Transverse colon (tissue), 4 donors: ENCODE measurements around the gene TMEM209.

ENCODE experiments used
- POLR2AphosphoS5 ChIP-seq, 3 donors: sonication (generic); formaldehyde crosslinking; IDR thresholded peaks; one replicate each; pipeline ENCODE4 v1.6.1; 2016; ENCODE audit warnings: antibody characterized with exemption in 3 of 3
- TF ChIP-seq, protein P1 (sequence below), 5 experiments: fragments of 200-600 bp in 3 of 5; fragments of 450-650 bp in 2 of 5; sonication (generic) in 3 of 5; IDR thresholded peaks; 1 replicate in 2 of 5; 2 replicates in 3 of 5; pipeline ENCODE4 v1.5.1; 2016 to 2017; ENCODE audit warnings: antibody characterized with exemption in 5 of 5, inconsistent platforms in 3 of 5, mild to moderate bottlenecking in 2 of 5, moderate library complexity in 1 of 5

- TF ChIP-seq, protein P1, sequence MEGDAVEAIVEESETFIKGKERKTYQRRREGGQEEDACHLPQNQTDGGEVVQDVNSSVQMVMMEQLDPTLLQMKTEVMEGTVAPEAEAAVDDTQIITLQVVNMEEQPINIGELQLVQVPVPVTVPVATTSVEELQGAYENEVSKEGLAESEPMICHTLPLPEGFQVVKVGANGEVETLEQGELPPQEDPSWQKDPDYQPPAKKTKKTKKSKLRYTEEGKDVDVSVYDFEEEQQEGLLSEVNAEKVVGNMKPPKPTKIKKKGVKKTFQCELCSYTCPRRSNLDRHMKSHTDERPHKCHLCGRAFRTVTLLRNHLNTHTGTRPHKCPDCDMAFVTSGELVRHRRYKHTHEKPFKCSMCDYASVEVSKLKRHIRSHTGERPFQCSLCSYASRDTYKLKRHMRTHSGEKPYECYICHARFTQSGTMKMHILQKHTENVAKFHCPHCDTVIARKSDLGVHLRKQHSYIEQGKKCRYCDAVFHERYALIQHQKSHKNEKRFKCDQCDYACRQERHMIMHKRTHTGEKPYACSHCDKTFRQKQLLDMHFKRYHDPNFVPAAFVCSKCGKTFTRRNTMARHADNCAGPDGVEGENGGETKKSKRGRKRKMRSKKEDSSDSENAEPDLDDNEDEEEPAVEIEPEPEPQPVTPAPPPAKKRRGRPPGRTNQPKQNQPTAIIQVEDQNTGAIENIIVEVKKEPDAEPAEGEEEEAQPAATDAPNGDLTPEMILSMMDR (IDR thresholded peaks at IDR 0.05), result no peak
- TF ChIP-seq POLR2AphosphoS5 (IDR thresholded peaks at IDR 0.05), result no peak
These were observed 90.4 kb downstream of the TMEM209 start for GRCh38 chr7:130114776-130115175.
